HG03378 (cell line): ENCODE measurements around the gene CTBP2.
A peak's percentile ranks its signal among the peaks of the same experiment; 100 is the strongest.

Source experiments
- ATAC-seq: cut with Tn5 transposase; IDR thresholded peaks from one replicate; pipeline ENCODE4 v1.9.1; 2021; ENCODE audit warnings: mild to moderate bottlenecking, moderate library complexity; ENCODE audit not compliant: unreplicated experiment

The CTBP2 gene

GRCh38 chr10:125054669-125055268 is 105.6 kb downstream of the CTBP2 start:
- no peak for ATAC-seq

GRCh38 chr10:125054216-125054615 is 106.1 kb downstream of the CTBP2 start:
- ATAC-seq: no peak

- no peak for ATAC-seq
Observed at GRCh38 chr10:125052146-125052545, 108.2 kb downstream of the CTBP2 start.

- no peak for ATAC-seq
Observed at GRCh38 chr10:125050383-125050782, 110.0 kb downstream of the CTBP2 start.

GRCh38 chr10:125049216-125049881 is 111.0 kb downstream of the CTBP2 start:
- ATAC-seq: no peak

- ATAC-seq: peak; percentile 88
Observed at GRCh38 chr10:125048094-125048864, 112.1 kb downstream of the CTBP2 start.

- ATAC-seq: no peak
Observed at GRCh38 chr10:125043841-125044658, 116.3 kb downstream of the CTBP2 start.

- ATAC-seq: no peak
Observed at GRCh38 chr10:125041856-125042506, 118.4 kb downstream of the CTBP2 start.

GRCh38 chr10:125039354-125039769 is 121.0 kb downstream of the CTBP2 start:
- ATAC-seq: no peak

- no peak for ATAC-seq
Observed at GRCh38 chr10:125038637-125039036, 121.7 kb downstream of the CTBP2 start.

GRCh38 chr10:125037145-125037877 is 123.1 kb downstream of the CTBP2 start:
- ATAC-seq: no peak

- no peak for ATAC-seq
Observed at GRCh38 chr10:125035588-125036295, 124.6 kb downstream of the CTBP2 start.

GRCh38 chr10:125035136-125035535 is 125.2 kb downstream of the CTBP2 start:
- ATAC-seq: no peak

- no peak for ATAC-seq
Observed at GRCh38 chr10:125034675-125035074, 125.7 kb downstream of the CTBP2 start.

- ATAC-seq: no peak
Observed at GRCh38 chr10:125033146-125033924, 127.0 kb downstream of the CTBP2 start.

- ATAC-seq: no peak
Observed at GRCh38 chr10:125032474-125033020, 127.8 kb downstream of the CTBP2 start.

GRCh38 chr10:125030567-125031197 is 129.7 kb downstream of the CTBP2 start:
- ATAC-seq: no peak
